ENCODE results near the gene ZEB1. TPM values are rescaled to one million over a fixed set of nuclear protein-coding genes. Genes with fewer than 3 reads are reported as not detected.

Gene ZEB1
- total and polyA plus RNA-seq, 2 of the 8 experiments (the other 6 are each of a cell fraction or from before 2014, with no cell fraction given) = 0.08 to 0.15 TPM

DNA sequence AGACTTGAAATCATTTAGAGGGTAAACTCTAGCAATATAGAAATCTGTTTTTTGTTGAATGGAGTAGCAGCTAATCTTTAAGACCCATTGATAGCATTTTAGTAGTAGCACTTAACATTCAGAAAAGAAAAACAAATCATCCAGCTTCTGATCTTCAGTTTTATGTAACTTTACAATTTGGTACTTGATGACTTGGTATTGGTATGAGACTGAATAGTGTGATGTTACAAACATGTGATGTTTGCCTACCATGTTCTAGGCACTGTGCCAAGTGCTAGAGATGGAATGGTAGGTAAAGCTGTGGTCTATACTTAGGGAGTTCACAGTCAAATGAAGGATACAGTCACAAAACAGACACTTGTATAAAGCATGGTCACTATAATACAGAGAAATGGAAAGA is 21.3 kb downstream of the ZEB1 start:
- no peak overlapping the region for H4K8ac ChIP-seq (ENCODE audit: extremely low read depth, insufficient read depth, low read length)
- H3K79me1 ChIP-seq (ENCODE audit: low read depth, low read length) = no peaks in the 10 kb centered on the region
- no peak overlapping the region for H3K18ac ChIP-seq (ENCODE audit: extremely low read depth, low read length)
- no peaks in the 10 kb centered on the region for H3K9me3 ChIP-seq (ENCODE audit: insufficient read depth in 2 of 2, low read depth in 1 of 2, low read length in 1 of 2)
- H2BK12ac ChIP-seq (ENCODE audit: low read depth, low read length) = no peak overlapping the region
- no peak overlapping the region for H3K56ac ChIP-seq (replicated peaks; ENCODE audit: insufficient read length, low read depth, low read length)
- CTCF ChIA-PET (ENCODE audit: partially characterized antibody) = no interaction called here
- no peak overlapping the region for H2BK15ac ChIP-seq (ENCODE audit: low read length)
- no peak overlapping the region for H2BK20ac ChIP-seq (ENCODE audit: low read length)
- no peaks in the 10 kb centered on the region for H4K20me1 ChIP-seq (replicated peaks in 1 of 2; ENCODE audit: control insufficient read depth in 1 of 2, insufficient read depth in 2 of 2, low read length in 2 of 2)
- no peak overlapping the region for H3K4me2 ChIP-seq (ENCODE audit: insufficient read depth in 1 of 2, low read depth in 2 of 2, low read length in 2 of 2)
- H2BK120ac ChIP-seq (replicated peaks; ENCODE audit: low read depth, low read length) = no peak overlapping the region
- H4K5ac ChIP-seq (ENCODE audit: insufficient read length, low read depth, low read length) = no peak overlapping the region
- no peak overlapping the region for H3K27ac ChIP-seq (ENCODE audit: low read depth, low read length)
- no peak overlapping the region for H3K23ac ChIP-seq (ENCODE audit: insufficient read length)
- FAIRE-seq (no peak), DNase-seq (ENCODE audit: low read depth in 1 of 2, low spot score in 2 of 2) (no peak)
- no peaks in the 10 kb centered on the region for H3K4me1 ChIP-seq (replicated peaks in 1 of 4; ENCODE audit: control insufficient read depth in 3 of 4, insufficient read depth in 4 of 4, low read length in 3 of 4)
- no peaks in the 10 kb centered on the region for H3K23me2 ChIP-seq (ENCODE audit: low read depth, low read length)
- TF ChIP-seq NANOG (IDR thresholded peaks at IDR 0.05; ENCODE audit: insufficient read depth, low read depth, low read length, poor library complexity, severe bottlenecking) = no peak
- TF ChIP-seq SAP30 (IDR thresholded peaks at IDR 0.05; ENCODE audit: insufficient read depth, insufficient replicate concordance, low read length) = no peak
- TF ChIP-seq SIN3A (conservative IDR thresholded peaks at IDR 0.05 in 1 of 2, IDR thresholded peaks at IDR 0.05 in 1 of 2; ENCODE audit: low read depth in 1 of 2, low read length in 2 of 2) = no peak
- H2BK5ac ChIP-seq (ENCODE audit: low read depth, low read length) = no peak overlapping the region
- no peak overlapping the region for H2AK5ac ChIP-seq (ENCODE audit: low read depth, low read length)
- H3K36me3 ChIP-seq (ENCODE audit: control insufficient read depth in 2 of 4, insufficient read depth in 4 of 4, low read length in 3 of 4) = no peaks in the 10 kb centered on the region
- H3K9ac ChIP-seq (replicated peaks in 1 of 4; ENCODE audit: extremely low read depth in 1 of 4, low read depth in 3 of 4, low read length in 3 of 4) = no peak overlapping the region
- no peak overlapping the region for H3K14ac ChIP-seq (ENCODE audit: insufficient read length)
- peaks cover 0 to 1% (median 0%) of the 10 kb centered on the region in 4 experiments; a peak in 1 of 7 replicates for H3K27me3 ChIP-seq (replicated peaks in 1 of 4; ENCODE audit: control insufficient read depth in 3 of 4, extremely low read depth in 1 of 4, insufficient read depth in 3 of 4, low read length in 3 of 4)
- H2AFZ ChIP-seq (ENCODE audit: low read length) = no peak overlapping the region
- H3K79me2 ChIP-seq (ENCODE audit: control insufficient read depth in 1 of 2, insufficient read depth in 2 of 2, low read length in 2 of 2) = no peaks in the 10 kb centered on the region
- H3K4me3 ChIP-seq (ENCODE audit: extremely low read depth in 1 of 4, insufficient read depth in 2 of 4, low read depth in 3 of 4, low read length in 4 of 4) = no peak overlapping the region
- POLR2A ChIA-PET (ENCODE audit: partially characterized antibody) = no interaction called here
- H4K91ac ChIP-seq (replicated peaks; ENCODE audit: insufficient read length, low read length) = no peak overlapping the region
- no peak overlapping the region for H3K4ac ChIP-seq (replicated peaks; ENCODE audit: insufficient read length, low read depth, low read length)
